Activated CD4-positive, alpha-beta memory T cell treated with anti-CD3 and anti-CD28 coated beads for 36 hours (primary cell): Measurements from ENCODE around the gene CHST11. TPM values are rescaled to one million over a fixed set of nuclear protein-coding genes. Genes with fewer than 3 reads are reported as not detected.
A peak's percentile ranks its signal among the peaks of the same experiment; 100 is the strongest.

Source experiments
- CTCF ChIA-PET: fragments of 350-600 bp; sonication (Branson Sonifier 250); formaldehyde crosslinking; loops from one replicate; lab custom pipeline; 2021; ENCODE audit warnings: antibody characterized with exemption, inconsistent platforms; lab: Charles Lee
- POLR2A ChIA-PET: fragments of 350-600 bp; sonication (Branson Sonifier 250); formaldehyde crosslinking; loops from one replicate; lab custom pipeline; 2021; ENCODE audit warnings: antibody characterized with exemption; lab: Charles Lee
- DNase-seq: peaks from one replicate; pipeline ENCODE4 v3.0.0-alpha.2; 2020
- H3K27ac Mint-ChIP-seq: one replicate; pipeline ENCODE4 v1.8.0; 2021; ENCODE audit warnings: mixed read lengths
- H3K27me3 Mint-ChIP-seq: one replicate; pipeline ENCODE4 v1.8.0; 2021; ENCODE audit warnings: mixed read lengths
- H3K36me3 Mint-ChIP-seq: one replicate; pipeline ENCODE4 v1.8.0; 2021; ENCODE audit warnings: mixed read lengths
- H3K4me1 Mint-ChIP-seq: one replicate; pipeline ENCODE4 v1.8.0; 2021; ENCODE audit warnings: low read depth, mixed read lengths
- H3K4me3 Mint-ChIP-seq: one replicate; pipeline ENCODE4 v1.8.0; 2021; ENCODE audit warnings: mild to moderate bottlenecking, mixed read lengths
- H3K9me3 Mint-ChIP-seq: one replicate; pipeline ENCODE4 v1.8.0; 2021; ENCODE audit warnings: mixed read lengths
- intact Hi-C: fragments of 100-400 bp; cut with micrococcal nuclease; formaldehyde crosslinking; loops from one replicate; pipeline ENCODE4 v1.15.1; 2023
- total RNA-seq, 2 experiments: library from RNA; stranded (reverse); gene quantifications; one replicate each; pipeline ENCODE4 v1.2.3, GENCODE V29; 2021

CHST11 gene
- total RNA-seq = 10 to 100 TPM; 58.3 to 59.0 TPM

DNA sequence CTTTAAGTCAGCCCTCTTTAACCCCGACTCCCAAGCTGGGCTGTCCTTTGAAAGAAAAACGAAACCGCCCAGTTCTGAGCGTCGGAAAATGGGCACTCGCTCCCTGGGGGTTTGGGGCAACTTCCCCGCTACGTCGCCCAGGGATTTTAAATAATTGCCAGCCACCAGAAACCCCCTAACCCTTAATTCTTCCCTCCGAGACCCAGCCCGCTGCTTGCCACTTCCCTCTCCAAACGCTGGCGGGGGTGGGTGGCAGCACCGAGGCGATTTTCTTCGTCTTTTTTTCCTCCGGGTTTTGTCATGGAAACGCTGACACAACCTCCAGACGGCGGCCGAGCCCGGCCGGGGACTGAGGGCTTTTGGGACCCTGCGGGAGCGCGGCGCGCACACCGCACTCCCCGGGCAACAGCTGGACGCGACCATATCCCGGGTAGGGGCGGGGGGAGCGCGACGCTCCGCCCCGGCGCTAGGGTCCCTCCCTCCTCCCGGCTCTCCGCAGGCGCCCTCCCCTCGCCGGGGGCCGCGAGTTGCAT lies at the start of gene CHST11:
Gene CHST11 (plus strand): TSS at position 532 of the 533 bp plus-strand sequence.
- Mint-ChIP-seq H3K4me3 (peak within 1 kb of the TSS; percentile 99), H3K27ac (peak within 1 kb of the TSS; percentile 97), H3K36me3 (peaks cover 14% of the 10 kb centered on the region), H3K9me3 (no peaks in the 10 kb centered on the region), H3K27me3 (no peaks in the 10 kb centered on the region), H3K4me1 (peaks cover 29% of the 10 kb centered on the region)
- intact Hi-C loops = loop anchor here (1.0 to 5.0 kb wide), 5 partner anchors 38 to 501 kb away; partner anchors contain the start of genes EID3 and SLC41A2
- POLR2A ChIA-PET = interaction anchor here (0.7 to 6.0 kb wide), 7 partner anchors 22 to 183 kb away, joined by 3 to 43 read pairs (median 3); no protein-coding TSS in a partner anchor
- DNase-seq = peak; percentile 89
- CTCF ChIA-PET = interaction anchor here (0.6 to 4.8 kb wide), 20 partner anchors 11 to 532 kb away, joined by 3 to 20 read pairs (median 4); no protein-coding TSS in a partner anchor

DNA sequence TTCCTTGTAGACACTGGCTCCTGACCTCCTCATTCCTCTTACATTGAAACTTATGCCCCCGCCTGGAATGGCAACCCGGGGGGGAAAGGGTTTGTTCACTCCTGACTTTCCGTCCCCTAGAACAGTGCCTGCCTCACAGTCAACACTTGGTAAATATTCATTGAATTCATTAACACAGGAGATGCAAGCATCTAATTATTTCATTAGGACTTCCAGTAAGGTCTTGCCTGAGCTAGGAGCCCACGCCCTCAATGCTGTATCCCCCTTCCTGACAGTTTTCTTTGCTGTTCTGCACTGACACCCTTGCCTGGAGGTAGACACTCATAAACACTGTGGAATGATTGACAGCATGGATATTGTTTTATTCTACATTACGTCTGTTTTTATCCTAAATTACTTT lies 49.3 kb upstream of the CHST11 start:
- no peak for DNase-seq
- Mint-ChIP-seq H3K27me3 (no peaks in the 10 kb centered on the region), H3K4me1 (peaks cover 9% of the 10 kb centered on the region), H3K9me3 (no peaks in the 10 kb centered on the region), H3K4me3 (no peak overlapping the region), H3K36me3 (no peaks in the 10 kb centered on the region), H3K27ac (no peak overlapping the region)
- ChIA-PET POLR2A (no interaction called here), CTCF (no interaction called here)
- intact Hi-C loops = no loop called here

DNA sequence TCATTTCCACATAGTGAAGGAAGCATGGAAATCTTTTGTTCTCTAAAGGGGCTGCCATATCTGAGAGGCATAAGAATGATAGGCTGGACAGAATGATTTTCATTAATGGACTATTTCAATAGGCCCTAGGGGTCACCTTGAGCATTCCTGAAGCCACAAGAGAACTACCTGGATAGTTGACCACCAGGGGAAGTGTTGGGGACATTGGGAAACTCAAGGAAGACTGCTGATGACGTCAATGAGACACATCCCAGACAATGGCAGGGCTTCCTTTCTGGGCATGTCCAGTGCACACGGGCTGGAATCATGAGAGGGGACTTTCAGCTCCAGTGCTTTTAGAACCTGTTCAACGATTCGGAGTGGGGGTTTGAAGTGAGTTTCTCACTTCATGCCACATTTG lies 48.8 kb upstream of the CHST11 start:
- H3K27ac Mint-ChIP-seq = no peak overlapping the region

DNA sequence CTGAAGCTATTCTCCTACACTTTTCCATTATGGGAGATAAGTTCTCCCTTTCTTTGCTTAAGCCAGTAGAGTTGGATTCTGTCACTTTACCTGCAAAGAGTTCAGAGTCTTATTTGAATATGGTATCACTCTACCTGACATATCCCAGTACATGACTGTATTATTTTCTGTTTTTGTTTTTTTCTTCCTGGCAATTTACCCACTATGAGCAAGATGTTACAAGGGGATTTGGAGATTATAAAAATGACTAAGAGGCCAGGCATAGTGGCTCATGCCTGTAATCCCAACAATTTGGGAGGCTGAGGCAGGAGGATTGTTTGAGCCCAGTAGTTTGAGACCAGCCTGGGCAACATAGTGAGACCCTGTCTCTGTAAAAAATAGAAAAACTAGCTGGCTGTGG lies 46.4 kb upstream of the CHST11 start:
- no peaks in the 10 kb centered on the region for H3K27me3 Mint-ChIP-seq
- peaks cover 13% of the 10 kb centered on the region for H3K4me1 Mint-ChIP-seq
- no peak overlapping the region for H3K4me3 Mint-ChIP-seq
- ChIA-PET CTCF (no interaction called here), POLR2A (no interaction called here)
- no peak overlapping the region for H3K27ac Mint-ChIP-seq
- intact Hi-C loops = no loop called here
- H3K9me3 Mint-ChIP-seq = no peaks in the 10 kb centered on the region
- no peaks in the 10 kb centered on the region for H3K36me3 Mint-ChIP-seq
- no peak for DNase-seq

More for the DNA sequence above, 48.8 kb upstream of the CHST11 start:
- H3K4me3 Mint-ChIP-seq = no peak overlapping the region
- peaks cover 13% of the 10 kb centered on the region for H3K4me1 Mint-ChIP-seq
- no peak for DNase-seq
- no peaks in the 10 kb centered on the region for H3K36me3 Mint-ChIP-seq
- intact Hi-C loops = no loop called here
- ChIA-PET POLR2A (no interaction called here), CTCF (no interaction called here)
- H3K9me3 Mint-ChIP-seq = no peaks in the 10 kb centered on the region
- no peaks in the 10 kb centered on the region for H3K27me3 Mint-ChIP-seq

DNA sequence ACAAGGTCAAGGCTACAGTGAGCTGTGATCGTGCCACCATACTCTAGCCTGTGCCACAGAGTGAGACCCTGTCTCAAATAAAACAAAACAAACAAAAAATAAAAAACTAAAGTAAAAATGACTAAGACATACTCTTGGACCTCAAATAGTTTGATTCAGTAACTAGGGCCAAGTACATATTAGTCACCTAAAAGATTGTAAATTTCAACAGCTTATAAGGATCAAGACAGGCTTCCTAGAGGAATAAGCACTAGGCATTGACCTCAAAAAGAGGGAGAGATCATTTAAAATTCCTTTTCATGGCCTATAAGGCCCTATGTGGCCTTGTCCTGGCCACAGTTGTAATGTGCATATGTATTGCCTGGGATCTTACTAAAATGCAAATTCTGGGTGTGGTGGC lies 46.0 kb upstream of the CHST11 start:
- ChIA-PET CTCF (no interaction called here), POLR2A (no interaction called here)
- no peaks in the 10 kb centered on the region for H3K9me3 Mint-ChIP-seq
- H3K27me3 Mint-ChIP-seq = no peaks in the 10 kb centered on the region
- no peak overlapping the region for H3K27ac Mint-ChIP-seq
- H3K4me1 Mint-ChIP-seq = peaks cover 13% of the 10 kb centered on the region
- intact Hi-C loops = no loop called here
- no peak for DNase-seq
- H3K36me3 Mint-ChIP-seq = no peaks in the 10 kb centered on the region
- H3K4me3 Mint-ChIP-seq = no peak overlapping the region

DNA sequence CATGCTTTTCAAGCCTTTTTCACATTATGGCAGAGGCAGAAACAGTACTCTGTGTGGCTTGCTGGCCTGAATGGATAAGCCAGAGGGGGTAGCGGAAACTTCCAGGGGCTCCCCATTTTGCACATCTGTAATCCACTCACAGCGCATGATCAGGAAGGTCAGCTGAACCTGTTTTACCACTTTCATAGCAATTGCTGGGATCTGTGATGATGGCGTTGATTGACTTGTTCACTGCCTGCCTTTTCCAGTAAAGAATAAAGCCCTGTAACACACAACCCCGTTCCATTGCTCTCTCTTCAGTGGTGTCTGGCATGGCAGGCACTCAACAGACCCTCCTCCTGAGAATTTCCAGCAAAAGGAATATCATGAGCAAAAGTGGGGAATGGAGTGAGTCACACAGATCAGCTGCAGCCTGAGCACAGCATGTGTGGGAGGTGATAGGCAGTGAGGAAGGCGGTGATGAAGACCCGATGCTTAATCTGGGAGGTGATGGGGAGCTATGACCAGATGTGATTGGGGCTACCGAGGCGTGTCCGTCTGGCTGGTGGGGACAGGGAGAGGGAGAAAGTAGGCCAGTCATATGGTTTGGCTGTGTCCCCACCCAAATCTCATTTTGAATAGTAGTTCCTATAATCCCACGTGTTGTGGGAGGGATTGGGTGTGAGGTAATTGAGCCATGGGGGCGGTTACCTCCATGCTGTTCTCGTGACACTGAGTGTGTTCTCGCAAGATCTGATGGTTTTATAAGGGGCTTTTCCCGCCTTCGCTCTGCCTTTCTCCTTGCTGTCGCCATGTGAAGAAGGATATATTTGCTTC lies 44.7 kb upstream of the CHST11 start:
- Mint-ChIP-seq H3K36me3 (no peaks in the 10 kb centered on the region), H3K27me3 (no peaks in the 10 kb centered on the region), H3K4me3 (no peak overlapping the region), H3K27ac (no peak overlapping the region), H3K9me3 (no peaks in the 10 kb centered on the region), H3K4me1 (peaks cover 13% of the 10 kb centered on the region)
- ChIA-PET POLR2A (no interaction called here), CTCF (interaction anchor here (0.8 kb wide), 1 partner anchor 48 kb away, joined by 3 read pairs; no protein-coding TSS in a partner anchor)
- no peak for DNase-seq
- intact Hi-C loops = no loop called here

DNA sequence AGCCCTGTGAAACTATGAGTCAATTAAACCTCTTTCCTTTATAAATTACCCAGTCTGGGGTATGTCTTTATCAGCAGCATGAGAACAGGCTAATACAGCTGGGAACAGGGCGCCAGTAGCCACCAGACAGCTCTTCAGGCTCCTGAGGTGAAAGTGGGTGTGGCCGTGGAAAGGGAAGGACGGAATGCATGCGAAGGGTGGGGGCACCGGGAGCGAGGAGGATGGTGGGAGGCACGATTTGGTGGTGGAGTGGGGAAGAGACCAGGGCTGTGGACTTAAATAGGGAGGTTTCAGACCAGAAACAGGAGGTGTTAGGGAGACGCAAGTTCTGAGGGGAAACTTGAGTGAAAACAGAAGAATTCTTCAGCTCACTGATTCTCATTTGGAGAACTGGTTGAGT lies 44.1 kb upstream of the CHST11 start:
- POLR2A ChIA-PET = no interaction called here
- Mint-ChIP-seq H3K36me3 (no peaks in the 10 kb centered on the region), H3K27me3 (no peaks in the 10 kb centered on the region), H3K9me3 (no peaks in the 10 kb centered on the region), H3K4me1 (peaks cover 13% of the 10 kb centered on the region), H3K27ac (no peak overlapping the region), H3K4me3 (no peak overlapping the region)
- intact Hi-C loops = no loop called here
- no peak for DNase-seq
- CTCF ChIA-PET = interaction anchor here (0.8 to 0.9 kb wide), 2 partner anchors 31 to 47 kb away, joined by 3 read pairs; no protein-coding TSS in a partner anchor

DNA sequence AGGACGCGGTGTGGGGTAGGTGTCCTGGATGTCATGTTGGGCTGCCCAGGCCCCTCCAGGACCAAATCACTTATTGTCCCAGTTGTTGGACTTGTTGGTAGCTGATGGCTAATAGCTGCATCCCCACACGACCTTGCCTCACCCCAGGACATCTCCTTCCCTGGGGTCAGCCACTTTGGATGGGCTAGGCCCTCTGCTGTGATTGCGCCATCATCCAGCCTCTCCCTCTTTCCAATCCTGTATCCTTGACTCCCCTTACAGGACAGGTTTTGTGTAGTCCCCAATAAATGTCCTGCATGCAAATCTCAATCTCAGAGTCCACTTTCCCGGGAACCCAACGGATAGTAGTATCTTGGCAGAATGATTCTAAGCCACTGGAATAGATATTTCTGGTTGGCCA lies 43.4 kb upstream of the CHST11 start:
- Mint-ChIP-seq H3K36me3 (no peaks in the 10 kb centered on the region), H3K4me1 (peaks cover 13% of the 10 kb centered on the region), H3K9me3 (no peaks in the 10 kb centered on the region), H3K27ac (no peak overlapping the region), H3K27me3 (no peaks in the 10 kb centered on the region), H3K4me3 (no peak overlapping the region)
- ChIA-PET CTCF (interaction anchor here (0.9 kb wide), 1 partner anchor 32 kb away, joined by 3 read pairs; no protein-coding TSS in a partner anchor), POLR2A (no interaction called here)
- DNase-seq = no peak
- intact Hi-C loops = no loop called here

DNA sequence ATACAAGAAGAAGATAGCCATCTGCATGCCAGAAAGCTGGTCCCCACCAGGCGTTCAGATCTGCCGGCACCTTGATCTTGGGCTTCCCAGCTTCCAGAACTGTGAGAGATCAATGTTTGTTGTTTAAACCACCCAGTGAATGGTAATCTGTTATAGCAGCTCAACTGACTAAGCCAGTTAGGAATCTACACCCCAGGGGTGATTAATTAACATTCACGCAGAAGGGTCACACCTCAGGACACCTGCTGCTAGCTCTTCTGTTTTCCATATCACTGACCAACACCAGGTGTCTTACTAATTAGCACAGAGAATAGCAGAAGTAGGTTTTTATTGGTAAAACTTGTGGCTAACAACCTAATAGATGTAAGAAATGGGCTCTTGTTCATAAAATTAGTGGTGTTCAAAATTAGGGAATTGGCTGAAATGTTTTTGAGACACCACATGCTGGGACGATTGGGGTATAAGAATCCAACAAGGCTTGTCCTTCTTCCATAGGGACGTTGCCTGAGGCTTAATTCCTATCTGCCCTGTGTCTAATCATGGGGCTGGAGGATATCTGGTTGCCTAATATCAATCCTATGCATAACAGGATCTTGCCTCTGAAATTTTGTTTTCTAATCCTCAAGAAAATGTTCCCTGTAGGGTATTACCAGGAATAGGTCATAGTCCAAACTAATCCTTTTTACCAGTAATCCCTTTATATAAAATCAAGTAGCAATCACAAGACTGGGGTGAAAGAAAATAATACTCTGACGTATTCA lies 42.0 kb upstream of the CHST11 start:
- peaks cover 13% of the 10 kb centered on the region for H3K4me1 Mint-ChIP-seq
- POLR2A ChIA-PET = no interaction called here
- no peaks in the 10 kb centered on the region for H3K27me3 Mint-ChIP-seq
- CTCF ChIA-PET = interaction anchor here (0.6 kb wide), 1 partner anchor 44 kb away, joined by 3 read pairs; no protein-coding TSS in a partner anchor
- H3K9me3 Mint-ChIP-seq = no peaks in the 10 kb centered on the region
- intact Hi-C loops = no loop called here
- no peak overlapping the region for H3K4me3 Mint-ChIP-seq
- no peak overlapping the region for H3K27ac Mint-ChIP-seq
- no peaks in the 10 kb centered on the region for H3K36me3 Mint-ChIP-seq
- no peak for DNase-seq

DNA sequence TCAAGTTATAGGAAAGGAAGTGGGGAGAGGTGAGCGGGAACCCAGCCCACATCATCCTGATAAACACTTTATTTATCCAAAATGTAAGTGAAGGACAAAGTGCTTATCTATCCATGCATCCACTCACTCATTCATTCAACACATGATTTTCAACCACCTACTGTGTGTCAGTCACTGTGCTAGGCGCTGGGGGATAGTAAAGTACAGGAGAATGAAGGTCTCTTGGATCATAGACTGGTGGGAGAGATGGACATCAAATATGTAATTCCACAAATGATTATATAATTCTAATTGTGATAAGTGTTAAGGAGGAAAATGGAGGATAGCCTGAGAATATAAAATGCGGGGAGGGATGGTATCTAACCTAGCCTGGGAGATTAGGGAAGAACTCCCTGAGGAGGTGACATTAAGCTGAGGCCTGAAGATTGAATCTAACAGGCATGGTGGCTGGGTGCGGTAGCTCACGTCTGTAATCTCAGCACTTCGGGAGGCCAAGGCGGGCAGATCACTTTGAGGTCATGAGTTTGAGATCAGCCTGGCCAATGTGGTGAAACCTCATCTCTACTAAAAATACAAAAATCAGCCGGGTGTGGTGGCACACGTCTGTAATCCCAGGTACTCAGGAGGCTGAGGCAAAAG lies 41.3 kb upstream of the CHST11 start:
- Mint-ChIP-seq H3K27me3 (no peaks in the 10 kb centered on the region), H3K9me3 (no peaks in the 10 kb centered on the region)
- CTCF ChIA-PET = no interaction called here

DNA sequence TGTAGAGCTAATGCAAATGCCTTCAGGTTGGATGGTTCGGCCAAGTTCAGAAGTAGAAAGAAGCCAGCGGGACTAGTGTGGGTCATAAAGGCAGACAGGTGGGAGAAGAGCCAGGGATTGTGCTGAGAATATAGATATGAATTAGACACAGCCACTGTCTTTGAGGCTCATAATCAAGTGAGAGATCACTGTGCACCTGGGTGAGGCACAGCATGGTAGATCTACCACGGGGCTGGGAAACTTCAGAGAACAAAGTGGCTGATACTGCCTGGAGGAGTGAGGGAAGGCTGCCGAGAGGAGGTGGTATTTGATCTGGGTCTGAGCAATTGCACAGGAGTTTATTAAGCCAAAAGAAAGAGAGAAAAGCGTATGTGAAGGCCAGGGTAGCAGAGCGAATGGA lies 40.6 kb upstream of the CHST11 start:
- DNase-seq = no peak
- intact Hi-C loops = no loop called here
- Mint-ChIP-seq H3K36me3 (no peaks in the 10 kb centered on the region), H3K4me3 (no peak overlapping the region), H3K9me3 (no peaks in the 10 kb centered on the region), H3K27ac (no peak overlapping the region), H3K27me3 (no peaks in the 10 kb centered on the region), H3K4me1 (peaks cover 18% of the 10 kb centered on the region)
- ChIA-PET CTCF (no interaction called here), POLR2A (no interaction called here)

More for the DNA sequence above, 41.3 kb upstream of the CHST11 start:
- intact Hi-C loops = no loop called here
- POLR2A ChIA-PET = no interaction called here
- Mint-ChIP-seq H3K4me3 (no peak overlapping the region), H3K27ac (no peak overlapping the region), H3K4me1 (peaks cover 13% of the 10 kb centered on the region), H3K36me3 (no peaks in the 10 kb centered on the region)
- no peak for DNase-seq

DNA sequence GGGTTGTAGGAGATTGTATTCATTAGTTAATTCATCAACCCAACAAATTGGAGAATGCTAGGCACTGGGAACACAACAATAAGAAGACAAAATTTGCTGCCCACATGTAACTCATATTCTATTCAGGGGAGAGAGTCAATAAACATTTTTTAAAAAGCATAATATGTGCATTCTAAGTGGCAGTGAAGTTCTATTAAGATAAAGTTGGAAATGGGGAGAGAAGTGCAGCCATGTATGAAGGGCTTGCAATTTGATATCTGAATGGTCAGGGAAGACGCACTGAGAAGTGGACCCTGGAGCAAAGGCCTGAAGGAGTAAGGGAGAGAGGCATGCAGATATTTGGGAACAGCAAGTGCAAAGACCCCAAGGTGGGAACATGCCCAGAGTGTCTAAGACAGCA lies 40.2 kb upstream of the CHST11 start:
- H3K4me3 Mint-ChIP-seq = no peak overlapping the region
- CTCF ChIA-PET = no interaction called here
- POLR2A ChIA-PET = no interaction called here
- intact Hi-C loops = no loop called here
- no peak for DNase-seq
- H3K27me3 Mint-ChIP-seq = no peaks in the 10 kb centered on the region
- peaks cover 2% of the 10 kb centered on the region for H3K36me3 Mint-ChIP-seq
- H3K27ac Mint-ChIP-seq = no peak overlapping the region
- peaks cover 20% of the 10 kb centered on the region for H3K4me1 Mint-ChIP-seq
- H3K9me3 Mint-ChIP-seq = no peaks in the 10 kb centered on the region
